ENCODE results near the gene FAM181A. TPM values are rescaled to one million over a fixed set of nuclear protein-coding genes. Genes with fewer than 3 reads are reported as not detected.

The FAM181A gene
- total RNA-seq, 1 experiment from 2014 or later: not detected

DNA sequence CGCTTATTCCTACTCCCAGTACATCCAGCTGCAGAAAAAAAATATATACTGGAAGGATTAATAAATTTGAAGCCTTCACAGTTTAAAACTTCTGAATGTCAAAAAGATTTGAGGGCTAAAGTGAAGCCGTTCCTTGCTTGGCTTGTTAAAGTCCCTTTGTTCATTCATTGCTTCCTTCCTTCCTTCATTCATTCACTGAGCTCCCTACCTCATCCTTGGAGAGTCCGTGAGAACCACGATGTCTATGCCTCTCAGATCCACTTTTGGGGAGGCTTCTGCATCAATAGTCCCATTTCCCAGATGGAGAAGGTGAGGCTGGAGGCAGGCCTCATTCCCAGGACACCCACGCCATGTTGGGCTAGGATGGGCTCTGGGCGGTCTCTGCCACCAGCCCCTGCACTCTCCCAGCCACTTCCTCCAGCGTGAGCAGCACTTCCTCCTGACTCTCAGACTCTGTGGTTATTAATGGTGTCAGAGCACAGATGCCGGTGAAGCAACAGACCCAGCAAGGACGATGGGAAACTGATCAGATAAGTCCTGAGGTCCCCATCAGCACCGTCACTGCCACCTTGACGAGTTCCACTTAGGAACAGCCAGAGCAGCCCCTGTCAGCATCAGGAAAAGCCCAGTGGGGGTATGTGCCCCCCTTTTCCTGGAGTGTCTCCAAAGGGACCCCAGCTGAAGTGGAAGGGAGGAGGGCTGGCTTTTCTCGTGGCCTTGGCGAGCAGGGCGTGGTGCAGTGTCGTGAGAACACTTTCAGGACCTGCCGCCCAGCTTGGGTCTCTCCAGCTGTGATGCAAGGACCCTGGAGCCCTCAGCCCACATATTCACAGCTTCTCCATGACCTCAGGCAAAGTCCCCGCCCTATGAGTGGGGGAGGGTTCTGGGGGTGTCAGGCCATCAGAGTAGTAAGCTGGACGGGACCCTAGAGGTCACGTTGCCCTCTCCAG is 28.0 kb downstream of the FAM181A start:
- TF ChIP-seq EZH2 (IDR thresholded peaks at IDR 0.05; ENCODE audit: borderline replicate concordance, low read depth, low read length, poor library complexity, severe bottlenecking): no peak
- TF ChIP-seq, protein P1, sequence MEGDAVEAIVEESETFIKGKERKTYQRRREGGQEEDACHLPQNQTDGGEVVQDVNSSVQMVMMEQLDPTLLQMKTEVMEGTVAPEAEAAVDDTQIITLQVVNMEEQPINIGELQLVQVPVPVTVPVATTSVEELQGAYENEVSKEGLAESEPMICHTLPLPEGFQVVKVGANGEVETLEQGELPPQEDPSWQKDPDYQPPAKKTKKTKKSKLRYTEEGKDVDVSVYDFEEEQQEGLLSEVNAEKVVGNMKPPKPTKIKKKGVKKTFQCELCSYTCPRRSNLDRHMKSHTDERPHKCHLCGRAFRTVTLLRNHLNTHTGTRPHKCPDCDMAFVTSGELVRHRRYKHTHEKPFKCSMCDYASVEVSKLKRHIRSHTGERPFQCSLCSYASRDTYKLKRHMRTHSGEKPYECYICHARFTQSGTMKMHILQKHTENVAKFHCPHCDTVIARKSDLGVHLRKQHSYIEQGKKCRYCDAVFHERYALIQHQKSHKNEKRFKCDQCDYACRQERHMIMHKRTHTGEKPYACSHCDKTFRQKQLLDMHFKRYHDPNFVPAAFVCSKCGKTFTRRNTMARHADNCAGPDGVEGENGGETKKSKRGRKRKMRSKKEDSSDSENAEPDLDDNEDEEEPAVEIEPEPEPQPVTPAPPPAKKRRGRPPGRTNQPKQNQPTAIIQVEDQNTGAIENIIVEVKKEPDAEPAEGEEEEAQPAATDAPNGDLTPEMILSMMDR (conservative IDR thresholded peaks at IDR 0.05; ENCODE audit: low read depth, low read length): no peak
- no peaks in the 10 kb centered on the region for H3K27me3 ChIP-seq (replicated peaks; ENCODE audit: insufficient read depth, low read depth, low read length, poor library complexity)
- no peaks in the 10 kb centered on the region for H3K36me3 ChIP-seq (ENCODE audit: insufficient read depth, low read length, poor library complexity, severe bottlenecking)
- ChIA-PET CTCF (no interaction called here), POLR2A (ENCODE audit: low non-redundant PET) (no interaction called here)
- H3K27ac ChIP-seq (ENCODE audit: low read depth, low read length, poor library complexity, severe bottlenecking): no peak overlapping the region
- BruUV-seq (replicated peaks): no TSS peak
- DNase-seq (ENCODE audit: low spot score): no peak
- no peak overlapping the region for H3K4me3 ChIP-seq (ENCODE audit: low read depth, low read length, poor library complexity, severe bottlenecking)
- intact Hi-C loops (cut with micrococcal nuclease; ENCODE audit: unreplicated experiment): no loop called here
- H3K9me3 ChIP-seq (ENCODE audit: low read depth, low read length, poor library complexity, severe bottlenecking): no peaks in the 10 kb centered on the region
- no peaks in the 10 kb centered on the region for H3K4me1 ChIP-seq (ENCODE audit: insufficient read depth, low read length, poor library complexity, severe bottlenecking)

- no peak for TF ChIP-seq EZH2 (IDR thresholded peaks at IDR 0.05; ENCODE audit: borderline replicate concordance, low read depth, low read length, poor library complexity, severe bottlenecking)
- TF ChIP-seq, protein P1 (conservative IDR thresholded peaks at IDR 0.05; ENCODE audit: low read depth, low read length): no peak
- H3K27me3 ChIP-seq (replicated peaks; ENCODE audit: insufficient read depth, low read depth, low read length, poor library complexity): no peaks in the 10 kb centered on the region
- H3K27ac ChIP-seq (ENCODE audit: low read depth, low read length, poor library complexity, severe bottlenecking): no peak overlapping the region
- H3K9me3 ChIP-seq (ENCODE audit: low read depth, low read length, poor library complexity, severe bottlenecking): no peaks in the 10 kb centered on the region
- POLR2A ChIA-PET (ENCODE audit: low non-redundant PET): no interaction called here
- H3K36me3 ChIP-seq (ENCODE audit: insufficient read depth, low read length, poor library complexity, severe bottlenecking): no peaks in the 10 kb centered on the region
- H3K4me3 ChIP-seq (ENCODE audit: low read depth, low read length, poor library complexity, severe bottlenecking): no peak overlapping the region
- intact Hi-C loops (cut with micrococcal nuclease; ENCODE audit: unreplicated experiment): no loop called here
- no peaks in the 10 kb centered on the region for H3K4me1 ChIP-seq (ENCODE audit: insufficient read depth, low read length, poor library complexity, severe bottlenecking)
- DNase-seq (ENCODE audit: low spot score): no peak
- BruUV-seq (replicated peaks): no TSS peak
- CTCF ChIA-PET: no interaction called here
Measured at GRCh38 chr14:93955850-93956481, 28.8 kb downstream of the FAM181A start.

DNA sequence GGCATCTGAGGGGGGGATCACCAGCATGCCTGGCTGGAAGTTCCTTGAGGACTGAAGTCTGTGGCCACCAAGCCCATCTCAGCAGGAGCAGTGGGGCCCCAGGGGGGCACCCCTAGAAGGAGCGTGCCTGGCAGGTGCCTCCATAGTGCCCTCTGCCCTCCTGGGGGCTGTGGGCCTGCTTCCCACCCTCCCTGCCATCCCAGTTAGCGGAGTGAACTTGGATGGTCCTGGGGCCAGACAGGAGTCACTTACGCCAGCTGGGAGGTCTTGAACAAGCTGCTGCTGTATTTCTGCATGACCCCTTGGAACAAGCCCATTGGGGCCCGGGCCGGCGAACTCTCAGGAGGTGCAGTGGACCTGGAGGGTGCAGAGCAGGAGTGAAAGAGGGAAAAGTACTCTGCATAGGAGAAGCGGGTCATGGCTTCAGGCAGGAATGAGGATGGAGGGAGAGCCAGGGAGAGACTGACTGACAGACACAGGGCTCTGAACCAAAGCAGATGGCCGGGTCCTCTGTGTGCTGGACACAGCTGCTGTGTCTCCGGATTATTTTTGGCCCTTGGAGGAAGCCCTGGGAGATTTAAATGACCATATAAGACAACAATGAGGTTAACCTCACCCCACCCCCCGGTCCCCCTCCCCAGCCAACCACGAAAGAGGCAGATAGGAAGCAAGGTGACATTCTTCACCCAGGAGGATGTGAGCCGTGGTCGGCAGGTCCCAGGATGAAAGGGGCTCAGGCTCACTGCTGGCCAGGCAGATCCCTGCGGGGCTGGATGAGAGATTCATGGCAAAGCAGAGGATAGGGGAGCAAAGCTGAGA is 29.6 kb downstream of the FAM181A start:
- Histone ChIP-seq H3K4me3 (ENCODE audit: low read depth, low read length, poor library complexity, severe bottlenecking) (no peak overlapping the region), H3K9me3 (ENCODE audit: low read depth, low read length, poor library complexity, severe bottlenecking) (no peaks in the 10 kb centered on the region), H3K27me3 (replicated peaks; ENCODE audit: insufficient read depth, low read depth, low read length, poor library complexity) (no peaks in the 10 kb centered on the region), H3K27ac (ENCODE audit: low read depth, low read length, poor library complexity, severe bottlenecking) (no peak overlapping the region), H3K36me3 (ENCODE audit: insufficient read depth, low read length, poor library complexity, severe bottlenecking) (no peaks in the 10 kb centered on the region), H3K4me1 (ENCODE audit: insufficient read depth, low read length, poor library complexity, severe bottlenecking) (no peaks in the 10 kb centered on the region)
- ChIA-PET CTCF (no interaction called here), POLR2A (ENCODE audit: low non-redundant PET) (no interaction called here)
- BruUV-seq (replicated peaks): no TSS peak
- intact Hi-C loops (cut with micrococcal nuclease; ENCODE audit: unreplicated experiment): no loop called here
- TF ChIP-seq, protein P1 (conservative IDR thresholded peaks at IDR 0.05; ENCODE audit: low read depth, low read length): no peak
- TF ChIP-seq EZH2 (IDR thresholded peaks at IDR 0.05; ENCODE audit: borderline replicate concordance, low read depth, low read length, poor library complexity, severe bottlenecking): no peak
- DNase-seq (ENCODE audit: low spot score): no peak
